Right ventricle myocardium inferior (tissue), 1 donor: Measurements from ENCODE around the gene APOC3. TPM values are rescaled to one million over a fixed set of nuclear protein-coding genes. Genes with fewer than 3 reads are reported as not detected.
A peak's percentile ranks its signal among the peaks of the same experiment; 100 is the strongest.

Experiments used
- ATAC-seq: fragments of 200-7000 bp; cut with Tn5 transposase; one replicate; pipeline ENCODE4 v1.9.1; 2020; ENCODE audit warnings: mild to moderate bottlenecking, moderate library complexity
- DNase-seq: peaks from one replicate; pipeline ENCODE4 v3.0.0; 2021; ENCODE audit errors: missing footprints
- intact Hi-C: fragments of 100-400 bp; cut with DNase I; formaldehyde crosslinking; loops from one replicate; pipeline ENCODE4 v1.11.0; 2022
- total RNA-seq: library from RNA; stranded (reverse); fragmentation: NEBNext Ultra II Directional; extraction: Animal tissue kit (Norgen Biotek cat#: 25700); gene quantifications from one replicate; pipeline ENCODE4 v1.2.1, GENCODE V29; 2021
- donor health status: DM: no; HTN: yes; CAD: no; lungs with severe emphysema.

Gene APOC3
- total RNA-seq, 1 donor from 2014 or later, result not detected

- intact Hi-C loops, result no loop called here
- DNase-seq (no peak), ATAC-seq (no peak)
These were observed 31.8 kb downstream of the APOC3 start for GRCh38 chr11:116861539-116861938.

- DNase-seq, result no peak
- intact Hi-C loops, result no loop called here
- no peak for ATAC-seq
These were observed 32.5 kb downstream of the APOC3 start for GRCh38 chr11:116862185-116862584.

- DNase-seq (no peak), ATAC-seq (no peak)
- intact Hi-C loops, result no loop called here
These were observed 33.2 kb downstream of the APOC3 start for GRCh38 chr11:116862951-116863350.

GRCh38 chr11:116864531-116864930 is 34.8 kb downstream of the APOC3 start:
- no peak for DNase-seq
- no peak for ATAC-seq
- intact Hi-C loops, result no loop called here

- no peak for DNase-seq
- intact Hi-C loops, result no loop called here
- no peak for ATAC-seq
These were observed 36.0 kb downstream of the APOC3 start for GRCh38 chr11:116865696-116866095.

- DNase-seq (no peak), ATAC-seq (peak; percentile 49)
- intact Hi-C loops, result no loop called here
These were observed 37.2 kb downstream of the APOC3 start for GRCh38 chr11:116866804-116867455.

- DNase-seq (no peak), ATAC-seq (peak; percentile 11)
- intact Hi-C loops, result no loop called here
These were observed 37.9 kb downstream of the APOC3 start for GRCh38 chr11:116867619-116868018.

GRCh38 chr11:116868066-116868465 is 38.4 kb downstream of the APOC3 start:
- intact Hi-C loops, result no loop called here
- ATAC-seq (peak; percentile 62), DNase-seq (no peak)

- intact Hi-C loops, result no loop called here
- ATAC-seq, result no peak
These were observed 39.9 kb downstream of the APOC3 start for GRCh38 chr11:116869610-116870009.

GRCh38 chr11:116870054-116870453 is 40.3 kb downstream of the APOC3 start:
- no peak for DNase-seq
- no peak for ATAC-seq
- intact Hi-C loops, result no loop called here

More at GRCh38 chr11:116869610-116870009, 39.9 kb downstream of the APOC3 start:
- no peak for DNase-seq

- intact Hi-C loops, result no loop called here
- no peak for DNase-seq
- ATAC-seq, result no peak
These were observed 41.5 kb downstream of the APOC3 start for GRCh38 chr11:116871248-116871647.

- no peak for ATAC-seq
- no peak for DNase-seq
- intact Hi-C loops, result no loop called here
These were observed 43.7 kb downstream of the APOC3 start for GRCh38 chr11:116873381-116873780.

- no peak for DNase-seq
- intact Hi-C loops, result no loop called here
- ATAC-seq, result no peak
These were observed 44.5 kb downstream of the APOC3 start for GRCh38 chr11:116874251-116874650.

GRCh38 chr11:116875194-116875593 is 45.5 kb downstream of the APOC3 start:
- intact Hi-C loops, result loop anchor here (5.0 kb wide), 1 partner anchor 352 kb away; no protein-coding TSS in a partner anchor
- no peak for DNase-seq
- no peak for ATAC-seq

- ATAC-seq, result no peak
- DNase-seq, result no peak
- intact Hi-C loops, result loop anchor here (5.0 kb wide), 1 partner anchor 351 kb away; no protein-coding TSS in a partner anchor
These were observed 46.9 kb downstream of the APOC3 start for GRCh38 chr11:116876656-116877055.

- ATAC-seq, result peak; percentile 79
- DNase-seq, result no peak
- intact Hi-C loops, result loop anchor here (2.0 to 5.0 kb wide), 2 partner anchors 227 to 347 kb away; no protein-coding TSS in a partner anchor
These were observed 50.3 kb downstream of the APOC3 start for GRCh38 chr11:116879800-116880625.

GRCh38 chr11:116881143-116881542 is 51.4 kb downstream of the APOC3 start:
- DNase-seq (no peak), ATAC-seq (no peak)
- intact Hi-C loops, result no loop called here

- ATAC-seq (no peak), DNase-seq (no peak)
- intact Hi-C loops, result no loop called here
These were observed 52.7 kb downstream of the APOC3 start for GRCh38 chr11:116882386-116882785.
